GM12878 (cell line): ENCODE data around the gene MAST1.

Experiments
- ASH2L ChIP-seq: fragments of 300-600, 200-600 bp; sonication (generic); IDR thresholded peaks from 2 replicates; pipeline ENCODE4 v1.6.1; 2017; ENCODE audit warnings: low read depth, mild to moderate bottlenecking, borderline replicate concordance
- ATF2 ChIP-seq: IDR thresholded peaks from 2 replicates; pipeline ENCODE4 v1.6.1; 2012; ENCODE audit warnings: low read length, inconsistent platforms
- BCL11A ChIP-seq: IDR thresholded peaks from 2 replicates; pipeline ENCODE4 v1.6.1; 2011; ENCODE audit warnings: low read depth, low read length
- CBX5 ChIP-seq: sonication (generic); IDR thresholded peaks from 2 replicates; pipeline ENCODE4 v1.6.1; 2016; ENCODE audit warnings: low read depth, moderate library complexity, mild to moderate bottlenecking, inconsistent platforms
- CTCF ChIP-seq, 3 experiments: IDR thresholded peaks in 2 of 3; conservative IDR thresholded peaks in 1 of 3; 2 replicates each; pipeline ENCODE4 v1.5.1; 2011; ENCODE audit warnings: low read depth in 3 of 3, low read length in 3 of 3, mild to moderate bottlenecking in 3 of 3, control low read depth in 2 of 3, moderate library complexity in 2 of 3, inconsistent platforms in 1 of 3, mixed read lengths in 1 of 3; ENCODE audit not compliant: control insufficient read depth in 2 of 3, insufficient read depth in 1 of 3; ENCODE audit errors: extremely low read depth in 1 of 3
- EP300 ChIP-seq, 2 experiments: fragments of 150-350 bp in 1 of 2; IDR thresholded peaks; 2 replicates each; pipeline ENCODE4 v1.6.1; 2011 to 2012; ENCODE audit warnings: low read depth in 2 of 2, low read length in 2 of 2, borderline replicate concordance in 1 of 2, improper control_type of control experiment in 1 of 2, inconsistent platforms in 1 of 2; ENCODE audit not compliant: control insufficient read depth in 1 of 2
- MLLT1 ChIP-seq: fragments of 450-650 bp; IDR thresholded peaks from 2 replicates; pipeline ENCODE4 v1.6.1; 2016; ENCODE audit warnings: mild to moderate bottlenecking
- POLR2A ChIP-seq: IDR thresholded peaks from 2 replicates; pipeline ENCODE4 v1.6.1; 2011; ENCODE audit warnings: low read depth, mild to moderate bottlenecking, low read length
- SKIL ChIP-seq: fragments of 450-650 bp; IDR thresholded peaks from 2 replicates; pipeline ENCODE4 v1.6.1; 2017; ENCODE audit warnings: mild to moderate bottlenecking, low read depth, inconsistent platforms; ENCODE audit not compliant: poor library complexity, severe bottlenecking
- STAT1 ChIP-seq: fragments of 450-650 bp; conservative IDR thresholded peaks from 2 replicates; pipeline ENCODE4 v1.6.1; 2014; ENCODE audit warnings: antibody characterized with exemption, mild to moderate bottlenecking
- TAF1 ChIP-seq: IDR thresholded peaks from 2 replicates; pipeline ENCODE4 v1.6.1; 2011; ENCODE audit warnings: mild to moderate bottlenecking, low read depth, low read length, borderline replicate concordance

GRCh38 chr19:12864721-12865715, 26.7 kb downstream of the MAST1 start:
- TF ChIP-seq MLLT1, result no peak
- TF ChIP-seq BCL11A, result no peak
- no peak for TF ChIP-seq EP300 (IDR thresholded peaks at IDR 0.05; ENCODE audit: borderline replicate concordance in 1 of 2, control insufficient read depth in 1 of 2, low read depth in 2 of 2, low read length in 2 of 2)
- no peak for TF ChIP-seq POLR2A
- TF ChIP-seq CBX5, result no peak
- no peak for TF ChIP-seq CTCF (IDR thresholded peaks at IDR 0.05 in 2 of 3, conservative IDR thresholded peaks at IDR 0.05 in 1 of 3; ENCODE audit: control insufficient read depth in 2 of 3, extremely low read depth in 1 of 3, insufficient read depth in 1 of 3, low read depth in 3 of 3, low read length in 3 of 3)
- no peak for TF ChIP-seq ASH2L
- no peak for TF ChIP-seq STAT1
- no peak for TF ChIP-seq TAF1
- no peak for TF ChIP-seq SKIL
- TF ChIP-seq ATF2, result no peak
